Memory B cell (primary cell): ENCODE measurements around the gene TSSK6.
A peak's percentile ranks its signal among the peaks of the same experiment; 100 is the strongest.

ENCODE experiments used
- ATAC-seq: fragments of 150-1000 bp; cut with Tn5 transposase; 2 replicates; pipeline ENCODE4 v1.10.0; 2021; ENCODE audit warnings: low read depth, mild to moderate bottlenecking, moderate library complexity
- DNase-seq, 2 donors: peaks; one replicate each; pipeline ENCODE4 v3.0.0; 2022; ENCODE audit warnings: low spot score in 2 of 2
- H3K27ac Mint-ChIP-seq: one replicate; pipeline ENCODE4 v1.8.0; 2022; ENCODE audit warnings: mild to moderate bottlenecking, moderate library complexity, mixed read lengths
- H3K27me3 Mint-ChIP-seq: one replicate; pipeline ENCODE4 v1.8.0; 2022; ENCODE audit warnings: mixed read lengths
- H3K36me3 Mint-ChIP-seq: one replicate; pipeline ENCODE4 v1.8.0; 2022; ENCODE audit warnings: mild to moderate bottlenecking, mixed read lengths
- H3K4me1 Mint-ChIP-seq: one replicate; pipeline ENCODE4 v1.8.0; 2022; ENCODE audit warnings: mixed read lengths
- H3K4me3 Mint-ChIP-seq: one replicate; pipeline ENCODE4 v1.8.0; 2022; ENCODE audit warnings: mild to moderate bottlenecking, moderate library complexity, mixed read lengths
- H3K9me3 Mint-ChIP-seq: one replicate; pipeline ENCODE4 v1.8.0; 2022; ENCODE audit warnings: mixed read lengths

TSSK6 gene

DNA sequence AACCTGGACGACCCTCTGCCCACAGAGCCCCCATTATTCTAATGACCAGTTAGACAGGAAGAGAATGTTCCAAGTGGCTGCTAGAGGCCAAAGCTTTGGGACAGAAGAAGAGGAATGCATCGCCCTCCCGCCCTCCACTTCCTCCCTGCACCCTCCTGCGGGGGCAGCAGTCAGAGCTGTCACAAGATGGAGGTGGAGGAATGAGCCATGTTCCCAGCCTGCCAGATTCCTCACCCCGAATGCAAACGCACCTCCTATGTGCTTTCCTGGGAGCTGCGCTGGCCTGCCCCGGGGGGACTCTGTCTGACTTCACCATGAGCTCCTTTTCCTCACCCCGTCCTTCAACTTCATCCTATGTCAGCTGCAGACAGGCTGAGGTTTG, 15.1 kb upstream of the TSSK6 start:
- Mint-ChIP-seq H3K36me3 (no peaks in the 10 kb centered on the region), H3K27ac (no peak overlapping the region), H3K9me3 (no peaks in the 10 kb centered on the region), H3K4me1 (peaks cover 7% of the 10 kb centered on the region), H3K4me3 (no peak overlapping the region), H3K27me3 (no peaks in the 10 kb centered on the region)
- no peak for DNase-seq
- no peak for ATAC-seq

GRCh38 chr19:19529783-19530422, 14.6 kb upstream of the TSSK6 start:
- no peak for ATAC-seq
- H3K4me1 Mint-ChIP-seq: peaks cover 7% of the 10 kb centered on the region
- H3K36me3 Mint-ChIP-seq: no peaks in the 10 kb centered on the region

GRCh38 chr19:19528721-19529490, 13.6 kb upstream of the TSSK6 start, which contains the start of gene YJEFN3:
YJEFN3 (plus strand) TSS chr19:19528911; CDS start chr19:19528933, 22 bp downstream.
- no peak for DNase-seq
- Mint-ChIP-seq H3K4me1 (peaks cover 9% of the 10 kb centered on the region), H3K27me3 (no peaks in the 10 kb centered on the region), H3K9me3 (no peaks in the 10 kb centered on the region), H3K36me3 (no peaks in the 10 kb centered on the region), H3K27ac (peak within 1 kb of the TSS; percentile 53), H3K4me3 (no peak within 1 kb of the TSS)
- no peak for ATAC-seq

More at GRCh38 chr19:19529783-19530422, 14.6 kb upstream of the TSSK6 start:
- Mint-ChIP-seq H3K27me3 (no peaks in the 10 kb centered on the region), H3K9me3 (no peaks in the 10 kb centered on the region), H3K27ac (peak overlapping the region; percentile 53), H3K4me3 (no peak overlapping the region)
- DNase-seq: no peak

DNA sequence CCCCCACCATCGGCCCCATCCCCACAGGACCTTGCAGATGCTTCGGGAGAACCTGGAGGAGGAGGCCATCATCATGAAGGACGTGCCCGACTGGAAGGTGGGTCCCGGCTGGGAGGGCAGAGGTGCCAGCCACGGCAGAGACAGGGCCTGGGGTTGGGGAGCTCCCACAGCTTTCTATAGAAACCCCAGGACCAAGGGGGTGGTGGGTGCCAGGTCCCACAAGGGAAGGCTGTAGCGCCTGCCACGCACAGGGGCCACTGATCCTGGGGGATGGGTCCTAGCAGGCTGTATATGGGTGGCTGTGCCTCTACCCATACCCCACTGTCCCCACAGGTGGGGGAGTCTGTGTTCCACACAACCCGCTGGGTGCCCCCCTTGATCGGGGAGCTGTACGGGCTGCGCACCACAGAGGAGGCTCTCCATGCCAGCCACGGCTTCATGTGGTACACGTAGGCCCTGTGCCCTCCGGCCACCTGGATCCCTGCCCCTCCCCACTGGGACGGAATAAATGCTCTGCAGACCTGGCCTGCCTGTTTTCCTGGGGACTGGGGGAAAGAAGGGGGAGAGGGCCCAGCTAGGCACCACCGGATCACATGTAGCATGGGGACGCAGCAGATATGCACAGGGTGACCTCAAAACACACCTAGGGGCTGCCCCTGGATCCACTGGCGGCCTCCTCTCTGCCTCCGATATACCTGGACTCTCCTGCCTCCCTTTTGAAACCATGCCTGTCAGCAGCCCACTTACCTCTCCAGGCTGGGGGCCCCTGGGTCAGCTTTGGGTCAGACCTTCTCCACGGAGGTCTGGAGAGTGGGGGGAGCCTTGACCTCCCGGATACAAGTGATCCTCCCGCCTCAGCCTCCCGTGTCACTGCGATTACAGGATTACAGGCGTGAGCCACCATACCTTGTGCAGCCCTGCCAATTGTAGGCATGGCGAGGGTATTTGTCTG, 12.6 kb upstream of the TSSK6 start:
- H3K27me3 Mint-ChIP-seq: no peaks in the 10 kb centered on the region
- no peak overlapping the region for H3K4me3 Mint-ChIP-seq
- no peak for ATAC-seq
- no peaks in the 10 kb centered on the region for H3K36me3 Mint-ChIP-seq
- no peaks in the 10 kb centered on the region for H3K9me3 Mint-ChIP-seq
- no peak for DNase-seq
- peaks cover 9% of the 10 kb centered on the region for H3K4me1 Mint-ChIP-seq
- no peak overlapping the region for H3K27ac Mint-ChIP-seq

DNA sequence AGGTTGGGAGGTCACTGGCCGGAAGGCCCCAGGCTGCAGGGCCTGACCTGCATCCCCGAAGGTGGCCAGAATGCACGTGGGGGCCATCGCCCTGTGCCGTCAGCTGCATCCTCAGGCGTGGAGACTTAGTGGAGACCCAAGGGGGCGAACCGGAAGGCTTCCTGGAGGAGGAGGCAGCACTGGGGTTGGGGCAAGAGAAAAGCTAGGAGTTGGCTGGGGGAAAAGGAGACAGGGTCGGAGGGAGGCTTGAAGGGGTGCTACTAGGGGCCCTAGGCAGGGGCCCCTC, 12.0 kb upstream of the TSSK6 start:
- ATAC-seq: no peak
- DNase-seq: no peak
- H3K27me3 Mint-ChIP-seq: no peaks in the 10 kb centered on the region
- H3K4me1 Mint-ChIP-seq: peaks cover 12% of the 10 kb centered on the region
- peaks cover 2% of the 10 kb centered on the region for H3K36me3 Mint-ChIP-seq
- no peaks in the 10 kb centered on the region for H3K9me3 Mint-ChIP-seq
- no peak overlapping the region for H3K27ac Mint-ChIP-seq
- H3K4me3 Mint-ChIP-seq: no peak overlapping the region

GRCh38 chr19:19526581-19527370, 11.4 kb upstream of the TSSK6 start:
- peak; percentile 20 for ATAC-seq
- Mint-ChIP-seq H3K27ac (no peak overlapping the region), H3K4me1 (peaks cover 9% of the 10 kb centered on the region), H3K4me3 (no peak overlapping the region), H3K27me3 (no peaks in the 10 kb centered on the region), H3K36me3 (peaks cover 2% of the 10 kb centered on the region), H3K9me3 (no peaks in the 10 kb centered on the region)
- DNase-seq: no peak

GRCh38 chr19:19525611-19526380, 10.4 kb upstream of the TSSK6 start:
- H3K36me3 Mint-ChIP-seq: peaks cover 5% of the 10 kb centered on the region
- DNase-seq (no peak), ATAC-seq (no peak)
- H3K4me3 Mint-ChIP-seq: no peak overlapping the region
- no peaks in the 10 kb centered on the region for H3K27me3 Mint-ChIP-seq
- peaks cover 12% of the 10 kb centered on the region for H3K4me1 Mint-ChIP-seq
- no peaks in the 10 kb centered on the region for H3K9me3 Mint-ChIP-seq
- H3K27ac Mint-ChIP-seq: no peak overlapping the region

GRCh38 chr19:19524053-19524452, 8.7 kb upstream of the TSSK6 start:
- no peaks in the 10 kb centered on the region for H3K27me3 Mint-ChIP-seq
- no peak for DNase-seq
- peak; percentile 78 for ATAC-seq
- peaks cover 21% of the 10 kb centered on the region for H3K4me1 Mint-ChIP-seq
- H3K27ac Mint-ChIP-seq: no peak overlapping the region
- peaks cover 17% of the 10 kb centered on the region for H3K36me3 Mint-ChIP-seq
- H3K9me3 Mint-ChIP-seq: no peaks in the 10 kb centered on the region
- H3K4me3 Mint-ChIP-seq: peak overlapping the region; percentile 27

DNA sequence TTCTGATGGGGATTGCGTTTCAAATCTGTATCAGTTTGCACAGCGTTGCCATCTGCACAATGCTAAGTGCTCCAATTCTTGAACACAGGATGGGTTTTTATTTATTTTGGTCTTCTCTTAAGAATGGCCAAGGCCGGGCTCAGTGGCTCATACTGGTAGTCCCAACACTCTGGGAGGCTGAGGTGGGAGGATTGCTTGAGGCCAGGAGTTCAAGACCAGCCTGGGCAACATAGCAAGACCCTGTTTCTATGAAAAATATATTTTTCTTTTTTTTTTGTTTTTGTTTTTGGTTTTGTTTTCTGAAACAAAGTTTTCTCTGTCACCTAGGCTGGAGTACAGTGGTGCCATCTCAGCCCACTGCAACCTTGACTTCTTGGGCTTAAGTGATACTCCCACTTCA, 7.8 kb upstream of the TSSK6 start:
- H3K27ac Mint-ChIP-seq: no peak overlapping the region
- H3K27me3 Mint-ChIP-seq: no peaks in the 10 kb centered on the region

GRCh38 chr19:19520989-19521388, 5.6 kb upstream of the TSSK6 start:
- Mint-ChIP-seq H3K27ac (no peak overlapping the region), H3K4me3 (no peak overlapping the region)
- ATAC-seq: no peak

More for the DNA sequence above, 7.8 kb upstream of the TSSK6 start:
- DNase-seq (no peak), ATAC-seq (no peak)
- Mint-ChIP-seq H3K4me1 (peaks cover 22% of the 10 kb centered on the region), H3K9me3 (no peaks in the 10 kb centered on the region), H3K4me3 (no peak overlapping the region), H3K36me3 (peaks cover 17% of the 10 kb centered on the region)

GRCh38 chr19:19517235-19517619, 1.9 kb upstream of the TSSK6 start:
- Mint-ChIP-seq H3K27ac (no peak overlapping the region), H3K9me3 (no peaks in the 10 kb centered on the region), H3K4me3 (peak overlapping the region; percentile 46), H3K36me3 (peaks cover 15% of the 10 kb centered on the region), H3K27me3 (no peaks in the 10 kb centered on the region), H3K4me1 (peaks cover 16% of the 10 kb centered on the region)
- DNase-seq (no peak), ATAC-seq (no peak)

More at GRCh38 chr19:19520989-19521388, 5.6 kb upstream of the TSSK6 start:
- DNase-seq: no peak
- Mint-ChIP-seq H3K27me3 (no peaks in the 10 kb centered on the region), H3K9me3 (no peaks in the 10 kb centered on the region), H3K4me1 (peaks cover 24% of the 10 kb centered on the region), H3K36me3 (peaks cover 17% of the 10 kb centered on the region)

DNA sequence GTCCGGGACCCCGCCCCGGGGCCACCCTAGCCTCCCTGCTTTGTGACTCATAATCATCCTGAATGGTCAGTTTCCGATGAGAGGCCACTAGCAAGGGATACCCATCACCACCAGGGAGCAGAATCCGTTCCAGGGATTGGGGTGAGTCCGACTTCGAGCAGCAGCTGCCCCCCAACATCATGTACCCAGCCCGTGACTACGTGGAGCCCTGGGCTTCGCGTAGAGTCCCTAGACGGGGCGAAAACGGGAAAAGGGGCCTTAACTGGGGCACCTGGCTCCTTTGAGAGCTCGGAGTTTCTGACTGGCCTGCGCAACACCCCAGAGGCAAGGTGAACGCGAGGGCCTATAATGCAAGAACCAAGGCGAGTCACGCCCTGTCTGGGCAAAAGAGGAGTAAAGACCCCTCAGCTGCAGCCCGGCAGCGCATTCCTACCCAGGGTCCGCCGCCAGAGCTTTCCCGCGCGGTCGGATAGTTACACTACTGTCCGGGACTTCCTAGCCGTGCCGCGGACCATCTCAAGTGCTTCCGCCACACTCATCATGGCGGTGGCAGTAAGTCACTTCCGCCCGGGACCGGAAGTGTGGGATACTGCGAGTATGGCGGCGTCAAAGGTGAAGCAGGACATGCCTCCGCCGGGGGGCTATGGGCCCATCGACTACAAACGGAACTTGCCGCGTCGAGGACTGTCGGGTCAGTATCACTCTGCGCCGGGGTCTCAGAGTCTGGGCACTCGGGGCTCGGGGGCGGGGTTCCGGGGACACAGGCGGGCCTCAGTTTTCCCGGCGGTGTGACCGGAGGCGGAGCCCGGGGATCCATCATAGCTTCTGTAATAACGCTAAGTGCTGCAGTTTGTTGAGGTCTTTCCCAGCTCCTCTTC, 533 bp upstream of the TSSK6 start, which contains the start of gene NDUFA13:
NDUFA13 (plus strand) TSS at position 584 of the 878 bp plus-strand sequence; CDS start at position 598, 14 bp downstream.
- Mint-ChIP-seq H3K4me1 (peaks cover 14% of the 10 kb centered on the region), H3K9me3 (no peaks in the 10 kb centered on the region), H3K4me3 (peak within 1 kb of the TSS; percentile 95), H3K27ac (peak within 1 kb of the TSS; percentile 95), H3K36me3 (peaks cover 13% of the 10 kb centered on the region), H3K27me3 (no peaks in the 10 kb centered on the region)
- ATAC-seq (peak; percentile 95), DNase-seq (peak; percentile 95 to 99)
